SK-N-SH (cell line): ENCODE measurements around the gene PIK3R1.

Source experiments
- CHD2 ChIP-seq: fragments of 150-350 bp; IDR thresholded peaks from 2 replicates; pipeline ENCODE4 v1.6.1; 2018; ENCODE audit warnings: low read length; ENCODE audit not compliant: partially characterized antibody
- CTCF ChIP-seq: fragments of 200-600 bp; sonication (generic); IDR thresholded peaks from 2 replicates; pipeline ENCODE4 v1.6.1; 2017; ENCODE audit warnings: antibody characterized with exemption, mild to moderate bottlenecking, moderate library complexity
- FOXM1 ChIP-seq: IDR thresholded peaks from 2 replicates; pipeline ENCODE4 v1.4.0; 2012; ENCODE audit warnings: low read depth, mild to moderate bottlenecking
- RFX5 ChIP-seq: IDR thresholded peaks from 2 replicates; pipeline ENCODE4 v1.6.1; 2012; ENCODE audit warnings: mild to moderate bottlenecking, improper control_type of control experiment, low read length
- TEAD4 ChIP-seq: IDR thresholded peaks from 2 replicates; pipeline ENCODE4 v1.4.0; 2012; ENCODE audit warnings: mild to moderate bottlenecking, borderline replicate concordance; ENCODE audit not compliant: insufficient read depth

- no peak for TF ChIP-seq CHD2
- no peak for TF ChIP-seq CTCF
- TF ChIP-seq FOXM1, result no peak
- TF ChIP-seq RFX5, result no peak
- TF ChIP-seq TEAD4, result no peak
Observed at GRCh38 chr5:68341006-68341405, 125.5 kb downstream of the PIK3R1 start.
